GM12875 (cell line): ENCODE results near the gene BET1.
A peak's percentile ranks its signal among the peaks of the same experiment; 100 is the strongest.

Experiments
- H3K4me3 ChIP-seq: one replicate; pipeline ENCODE4 v1.5.1; 2011; ENCODE audit warnings: low read depth, low read length, control low read depth
- CTCF ChIP-seq: IDR thresholded peaks from 2 replicates; pipeline ENCODE4 v1.5.1; 2011; ENCODE audit warnings: low read depth, mild to moderate bottlenecking, control low read depth, inconsistent platforms, low read length, moderate library complexity, borderline replicate concordance; ENCODE audit not compliant: insufficient read depth

BET1 gene

GRCh38 chr7:94015538-94015937 lies 11.4 kb upstream of the BET1 start:
- H3K4me3 ChIP-seq: no peak overlapping the region
- TF ChIP-seq CTCF: no peak

- no peak overlapping the region for H3K4me3 ChIP-seq
- TF ChIP-seq CTCF: no peak
These were observed 8.6 kb upstream of the BET1 start for GRCh38 chr7:94012746-94013145.

GRCh38 chr7:94011714-94012353 lies 7.7 kb upstream of the BET1 start:
- no peak for TF ChIP-seq CTCF

DNA sequence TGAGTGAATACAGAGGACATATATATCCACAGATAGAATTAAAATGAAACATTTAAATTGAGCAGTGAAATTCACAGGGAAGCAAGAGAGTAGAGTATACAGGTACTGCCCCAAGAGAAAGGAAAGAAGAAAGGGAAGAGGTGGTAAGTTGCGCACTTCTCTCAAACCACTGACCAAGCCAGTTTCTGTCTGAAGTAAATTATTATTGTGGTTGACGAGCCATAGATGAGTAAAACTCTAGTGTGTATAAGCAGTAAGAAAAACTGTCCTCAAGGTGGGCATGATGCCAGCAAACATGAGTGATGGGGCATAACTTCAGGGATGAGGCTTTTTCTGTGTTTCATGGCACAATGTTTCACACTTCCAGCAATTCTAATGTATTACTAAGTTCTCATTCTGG lies 4.4 kb upstream of the BET1 start:
- no peak for TF ChIP-seq CTCF
- H3K4me3 ChIP-seq: no peak overlapping the region

More at GRCh38 chr7:94011714-94012353, 7.7 kb upstream of the BET1 start:
- H3K4me3 ChIP-seq: no peak overlapping the region

- no peak for TF ChIP-seq CTCF
- no peak overlapping the region for H3K4me3 ChIP-seq
These were observed 1.6 kb upstream of the BET1 start for GRCh38 chr7:94005753-94006152.

DNA sequence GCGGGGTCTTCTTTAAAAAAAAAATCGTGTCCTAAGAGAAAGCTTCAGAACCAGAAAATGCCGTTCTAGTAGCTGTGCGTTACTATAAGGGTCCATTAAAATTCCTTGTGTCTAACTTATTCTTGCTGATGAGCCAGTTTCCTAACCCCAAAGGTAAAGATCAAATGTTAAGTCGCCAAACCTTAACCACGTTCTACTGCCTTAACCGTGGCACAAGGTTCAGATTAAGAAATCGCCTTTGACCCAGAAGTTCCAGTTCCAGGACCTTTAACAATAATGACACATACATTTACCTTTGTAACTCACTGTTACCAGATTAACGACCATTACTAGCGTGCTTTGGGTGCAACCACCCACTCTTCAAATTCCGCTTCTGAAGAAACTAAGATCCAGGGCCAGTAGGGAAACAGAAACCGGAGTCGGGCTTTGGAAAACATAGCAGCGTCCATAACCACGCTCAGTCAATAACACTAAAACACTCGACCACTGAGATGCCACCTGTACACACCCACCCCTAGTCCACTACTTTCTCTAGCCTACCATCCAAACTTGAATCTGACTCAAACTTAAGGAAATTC lies 620 bp downstream of the BET1 start:
- peak overlapping the region; percentile 81 for H3K4me3 ChIP-seq
- TF ChIP-seq CTCF: no peak

DNA sequence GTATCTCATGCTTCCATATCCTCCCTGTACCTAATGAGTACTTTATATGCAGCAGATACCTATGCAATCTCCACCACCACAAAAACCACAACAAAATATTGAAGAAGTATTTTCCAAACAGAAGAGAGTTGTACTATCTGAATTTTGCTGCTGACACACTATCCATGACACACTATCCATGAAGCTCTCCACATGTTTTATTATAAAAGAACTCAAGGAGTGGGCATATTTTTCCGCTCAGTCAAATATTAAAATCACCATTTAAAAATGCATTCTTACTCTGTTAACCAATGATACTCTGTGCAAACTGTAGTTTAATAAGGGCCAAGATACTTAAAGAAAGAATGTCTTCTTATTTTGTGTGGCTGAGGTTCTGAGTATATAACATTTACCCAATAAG lies 2.8 kb downstream of the BET1 start:
- no peak overlapping the region for H3K4me3 ChIP-seq
- TF ChIP-seq CTCF: no peak
